A549 (cell line): ENCODE measurements around the gene CR2. TPM values are rescaled to one million over a fixed set of nuclear protein-coding genes. Genes with fewer than 3 reads are reported as not detected.

Source experiments
- ATAC-seq, 2 experiments: fragments of 200-7000 bp in 1 of 2; fragments of >200 bp in 1 of 2; cut with Nextera tagmentation in 1 of 2; cut with Tn5 transposase in 1 of 2; 3 replicates each; pipeline versions ENCODE4 v1.8.0 to v1.9.1; 2018 to 2020; ENCODE audit warnings: mild to moderate bottlenecking in 1 of 2, moderate library complexity in 1 of 2
- CTCF ChIA-PET: fragments of 300-600 bp; sonication (Branson Sonifier 250); formaldehyde crosslinking; extraction: SDS; loops from one replicate; lab custom pipeline; 2021; ENCODE audit warnings: antibody characterized with exemption, inconsistent platforms; lab: Yijun Ruan, JAX
- POLR2A ChIA-PET: fragments of 350-600 bp; formaldehyde crosslinking; extraction: SDS; loops from one replicate; lab custom pipeline; 2021; ENCODE audit warnings: antibody characterized with exemption, inconsistent platforms; lab: Yijun Ruan, JAX
- DNase-seq, 2 experiments: peaks; one replicate each; pipeline versions ENCODE4 v3.0.0 to v3.0.0-alpha.2; 2011 to 2016; ENCODE audit warnings: low read depth in 1 of 2, low spot score in 1 of 2
- FAIRE-seq: peaks from 2 replicates; lab custom pipeline; 2011; peaks lifted over from hg19 to GRCh38; lab: Jason Lieb, UNC
- H3K27ac ChIP-seq, 2 experiments: fragments of >200 bp; sonication (Bioruptor Twin); formaldehyde crosslinking; 3 replicates each; pipeline ENCODE4 v1.5.1; 2016 to 2017
- H3K4me1 ChIP-seq: fragments of >200 bp; sonication (Bioruptor Twin); formaldehyde crosslinking; 3 replicates; pipeline ENCODE4 v1.6.1; 2016
- H3K4me2 ChIP-seq: fragments of >200 bp; sonication (Bioruptor Twin); formaldehyde crosslinking; 3 replicates; pipeline ENCODE4 v1.6.1; 2016
- H3K4me3 ChIP-seq: fragments of >200 bp; sonication (Bioruptor Twin); formaldehyde crosslinking; 3 replicates; pipeline ENCODE4 v1.5.1; 2016
- H3K9me3 ChIP-seq: fragments of >200 bp; sonication (Bioruptor Twin); formaldehyde crosslinking; 3 replicates; pipeline ENCODE4 v1.6.1; 2016
- CBX8 ChIP-seq: fragments of 200-600 bp; sonication (generic); IDR thresholded peaks from 2 replicates; pipeline ENCODE4 v1.6.1; 2016
- CHD4 ChIP-seq: fragments of 200-600 bp; sonication (generic); IDR thresholded peaks from 2 replicates; pipeline ENCODE4 v1.6.1; 2016; ENCODE audit warnings: antibody characterized with exemption, mild to moderate bottlenecking, borderline replicate concordance
- ELK1 ChIP-seq: fragments of 150-350 bp; IDR thresholded peaks from 2 replicates; pipeline ENCODE4 v1.6.1; 2014; ENCODE audit warnings: low read depth, mild to moderate bottlenecking, low read length
- EP300 ChIP-seq, 2 experiments: fragments of >200 bp; sonication (Bioruptor Twin); formaldehyde crosslinking; IDR thresholded peaks; 2 replicates in 1 of 2; 3 replicates in 1 of 2; pipeline ENCODE4 v1.6.1; 2016 to 2017
- FOSB ChIP-seq: fragments of 250-450 bp; sonication (Bioruptor Pico); IDR thresholded peaks from 2 replicates; pipeline ENCODE4 v1.5.0; 2020; ENCODE audit warnings: mild to moderate bottlenecking, moderate library complexity
- FOSL2 ChIP-seq, 2 experiments: fragments of 450-650 bp in 1 of 2; fragments of >200 bp in 1 of 2; sonication (Bioruptor Twin) in 1 of 2; formaldehyde crosslinking; IDR thresholded peaks; 2 replicates each; pipeline versions ENCODE4 v1.5.0 to v1.6.1; 2016 to 2020; ENCODE audit warnings: mild to moderate bottlenecking in 1 of 2, moderate library complexity in 1 of 2
- HDAC2 ChIP-seq: fragments of 200-600 bp; sonication (generic); IDR thresholded peaks from 2 replicates; pipeline ENCODE4 v1.6.1; 2016
- HEYL ChIP-seq: fragments of 250-450 bp; sonication (Bioruptor Pico); IDR thresholded peaks from 2 replicates; pipeline ENCODE4 v1.8.0; 2021; ENCODE audit warnings: mild to moderate bottlenecking, moderate library complexity
- HOXB13 ChIP-seq: fragments of 250-450 bp; sonication (Bioruptor Pico); IDR thresholded peaks from 2 replicates; pipeline ENCODE4 v1.5.0; 2020; ENCODE audit warnings: low read depth, mild to moderate bottlenecking, moderate library complexity
- HOXB5 ChIP-seq: fragments of 250-450 bp; sonication (Bioruptor Pico); IDR thresholded peaks from 2 replicates; pipeline ENCODE4 v1.5.0; 2020; ENCODE audit warnings: mild to moderate bottlenecking, moderate library complexity
- JUN ChIP-seq, 2 experiments: fragments of >200 bp; sonication (Bioruptor Twin); formaldehyde crosslinking; IDR thresholded peaks; 2 replicates in 1 of 2; 3 replicates in 1 of 2; pipeline ENCODE4 v1.6.1; 2016 to 2017
- JUNB ChIP-seq: fragments of >200 bp; sonication (Bioruptor Twin); formaldehyde crosslinking; IDR thresholded peaks from 2 replicates; pipeline ENCODE4 v1.6.1; 2016
- PBX3 ChIP-seq: IDR thresholded peaks from 2 replicates; pipeline ENCODE4 v1.6.1; 2012
- PHF8 ChIP-seq: fragments of 200-600 bp; sonication (generic); IDR thresholded peaks from 2 replicates; pipeline ENCODE4 v1.6.1; 2016; ENCODE audit warnings: low read depth, mild to moderate bottlenecking, antibody characterized with exemption, moderate library complexity, borderline replicate concordance
- POLR2A ChIP-seq: IDR thresholded peaks from 2 replicates; pipeline ENCODE4 v1.6.1; 2012; ENCODE audit warnings: mild to moderate bottlenecking, low read length
- RFX5 ChIP-seq: fragments of 450-650 bp; IDR thresholded peaks from 2 replicates; pipeline ENCODE4 v1.7.1; 2014; ENCODE audit warnings: antibody characterized with exemption, mild to moderate bottlenecking, moderate library complexity
- ZC3H11A ChIP-seq: fragments of 450-650 bp; IDR thresholded peaks from 2 replicates; pipeline ENCODE4 v1.6.1; 2014; ENCODE audit warnings: antibody characterized with exemption, mild to moderate bottlenecking
- ZFP36 ChIP-seq: fragments of 450-650 bp; IDR thresholded peaks from 2 replicates; pipeline ENCODE4 v1.6.1; 2014; ENCODE audit warnings: borderline replicate concordance; ENCODE audit not compliant: partially characterized antibody
- WGBS: methylation state at CpG from one replicate; pipeline ENCODE4 v1.1.6; 2017; ENCODE audit errors: missing lambda C conversion rate; 5-methylcytosine and 5-hydroxymethylcytosine counted together
- polyA plus RNA-seq, 4 experiments: library from polyadenylated mRNA; depleted of rRNA in 3 of 4; stranded (reverse); fragments of >200 nt; fragmentation: RNase III in 1 of 4; extraction: RNeasy Plus Mini Kit Qiagen cat#74134 plus additional on column Dnase treatment in 1 of 4; gene quantifications; 2 replicates in 3 of 4; 3 replicates in 1 of 4; pipeline ENCODE4 v1.2.3, GENCODE V29; 2011 to 2017

CR2 gene
- polyA plus RNA-seq, 2 of the 4 experiments (the other 2 are of a cell fraction) = not detected

GRCh38 chr1:207463571-207463970 lies 9.4 kb downstream of the CR2 start:
- ChIA-PET CTCF (interaction anchor here (0.8 kb wide), 1 partner anchor 36 kb away, joined by 3 read pairs; no protein-coding TSS in a partner anchor), POLR2A (no interaction called here)
- no peak overlapping the region for H3K27ac ChIP-seq
- no peak for FAIRE-seq
- DNase-seq = no peak
- H3K9me3 ChIP-seq = no peaks in the 10 kb centered on the region
- 84% methylated on average over 3 of the region's 3 CpGs for WGBS
- TF ChIP-seq CBX8 = no peak
- no peak for TF ChIP-seq FOSL2 (IDR thresholded peaks at IDR 0.05)
- TF ChIP-seq FOSL2 (CRISPR knock-in tag; IDR thresholded peaks at IDR 0.05) = peak; percentile 19; the same call in 1 of the 2 replicates
- ATAC-seq = no peak
- H3K4me1 ChIP-seq = no peaks in the 10 kb centered on the region
- H3K4me2 ChIP-seq = no peak overlapping the region
- no peak overlapping the region for H3K4me3 ChIP-seq

GRCh38 chr1:207470927-207471326 lies 16.8 kb downstream of the CR2 start:
- WGBS = 5% methylated on average over 2 of the region's 2 CpGs
- H3K9me3 ChIP-seq = no peaks in the 10 kb centered on the region
- DNase-seq (no peak), FAIRE-seq (no peak), ATAC-seq (no peak)
- ChIA-PET CTCF (interaction anchor here (0.6 kb wide), 1 partner anchor 326 kb away, joined by 3 read pairs; no protein-coding TSS in a partner anchor), POLR2A (no interaction called here)
- H3K4me3 ChIP-seq = no peak overlapping the region
- H3K4me1 ChIP-seq = no peaks in the 10 kb centered on the region
- TF ChIP-seq FOSB (CRISPR knock-in tag) = no peak
- H3K27ac ChIP-seq = no peak overlapping the region
- no peak overlapping the region for H3K4me2 ChIP-seq

DNA sequence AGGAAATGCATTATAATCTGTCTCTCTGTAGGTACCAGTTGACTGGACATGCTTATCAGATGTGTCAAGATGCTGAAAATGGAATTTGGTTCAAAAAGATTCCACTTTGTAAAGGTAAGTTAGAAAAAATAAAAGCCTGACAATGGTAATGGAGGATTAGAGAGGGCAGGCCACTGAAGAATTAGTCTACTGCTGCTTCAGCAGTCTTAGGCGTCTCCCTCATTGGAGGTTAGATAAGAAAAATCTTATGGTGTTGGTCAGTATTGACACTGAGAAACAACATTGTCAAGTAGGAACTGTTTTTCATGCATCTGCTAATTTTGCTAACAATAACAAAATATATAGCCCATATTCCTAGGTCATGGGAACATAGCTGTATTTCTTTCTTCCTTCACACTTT lies 20.1 kb downstream of the CR2 start:
- CTCF ChIA-PET = interaction anchor here (0.6 kb wide), 1 partner anchor 17 kb away, joined by 3 read pairs; no protein-coding TSS in a partner anchor

GRCh38 chr1:207486198-207486597 lies 32.1 kb downstream of the CR2 start:
- H3K4me1 ChIP-seq = no peaks in the 10 kb centered on the region
- no peak for TF ChIP-seq ZFP36
- H3K27ac ChIP-seq = no peak overlapping the region
- ChIA-PET CTCF (interaction anchor here (1.0 to 4.4 kb wide), 4 partner anchors 10 to 436 kb away, joined by 3 to 17 read pairs (median 3); no protein-coding TSS in a partner anchor), POLR2A (no interaction called here)
- ATAC-seq = no peak
- H3K4me3 ChIP-seq = no peak overlapping the region
- H3K4me2 ChIP-seq = no peak overlapping the region
- DNase-seq = no peak
- H3K9me3 ChIP-seq = no peaks in the 10 kb centered on the region
- FAIRE-seq = no peak
- 49% methylated on average over 3 of the region's 3 CpGs for WGBS

More for the DNA sequence above, 20.1 kb downstream of the CR2 start:
- H3K27ac ChIP-seq = no peak overlapping the region
- TF ChIP-seq ELK1 (no peak), HOXB13 (CRISPR knock-in tag) (no peak), JUNB (no peak), PBX3 (no peak), RFX5 (no peak), HOXB5 (CRISPR knock-in tag) (no peak), PHF8 (no peak), HDAC2 (no peak), JUN (IDR thresholded peaks at IDR 0.05) (no peak), EP300 (IDR thresholded peaks at IDR 0.05) (no peak), ZFP36 (no peak), CHD4 (no peak), POLR2A (no peak), ZC3H11A (no peak), HEYL (CRISPR knock-in tag) (no peak)
- H3K4me3 ChIP-seq = no peak overlapping the region
- H3K4me1 ChIP-seq = no peaks in the 10 kb centered on the region
- ATAC-seq (no peak), FAIRE-seq (no peak), DNase-seq (no peak)
- 55% methylated on average over 1 of the region's 1 CpG for WGBS
- POLR2A ChIA-PET = no interaction called here
- H3K4me2 ChIP-seq = no peak overlapping the region
- H3K9me3 ChIP-seq = no peaks in the 10 kb centered on the region
